Measurements from ENCODE around the gene SLC38A10.

SLC38A10 gene

DNA sequence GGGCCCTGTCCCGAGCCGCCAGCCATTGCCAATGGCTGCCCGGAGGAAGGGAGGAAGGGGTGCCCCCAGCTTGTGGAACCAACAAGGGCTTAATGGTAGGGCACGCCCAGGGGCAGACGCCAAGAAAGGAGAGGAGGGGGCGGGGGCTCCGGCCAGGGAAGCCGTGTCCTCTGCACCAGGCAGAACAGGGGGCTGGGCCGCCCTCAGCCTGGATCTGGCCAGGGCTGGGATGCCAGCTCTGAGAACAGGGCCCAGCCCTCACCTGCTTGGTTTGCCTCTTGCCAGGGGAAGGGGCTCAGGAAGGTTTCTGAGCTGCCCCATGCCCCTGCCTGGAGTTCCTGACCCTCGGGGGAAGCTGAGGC, 35.8 kb upstream of the SLC38A10 start:
- DNase-seq = no peak

GRCh38 chr17:81329927-81330883, 35.1 kb upstream of the SLC38A10 start:
- no peak for DNase-seq

GRCh38 chr17:81328978-81329926, 34.1 kb upstream of the SLC38A10 start:
- DNase-seq = no peak

DNA sequence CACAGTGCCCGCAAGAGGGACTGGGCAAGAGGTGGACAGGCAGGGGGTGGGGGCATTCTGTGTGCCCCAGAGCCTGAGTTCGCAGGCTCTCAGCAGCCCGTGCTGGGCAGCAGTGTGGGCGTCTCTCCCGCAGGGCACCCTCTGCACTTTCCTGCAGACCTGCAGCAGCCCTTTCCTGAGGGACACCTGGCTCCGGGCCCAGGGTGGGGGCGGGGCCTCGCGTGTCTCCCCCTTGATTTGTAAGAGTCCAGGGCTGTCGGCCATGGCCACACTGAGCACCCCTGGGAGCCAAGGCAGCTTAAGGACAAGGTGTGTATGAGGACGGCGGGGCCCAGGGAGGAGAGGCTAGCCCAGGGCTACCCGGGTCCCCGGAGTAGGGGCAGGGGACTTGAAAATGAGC, 33.4 kb upstream of the SLC38A10 start:
- no peak for DNase-seq

- DNase-seq = no peak
Measured at GRCh38 chr17:81325714-81326358, 30.7 kb upstream of the SLC38A10 start.

DNA sequence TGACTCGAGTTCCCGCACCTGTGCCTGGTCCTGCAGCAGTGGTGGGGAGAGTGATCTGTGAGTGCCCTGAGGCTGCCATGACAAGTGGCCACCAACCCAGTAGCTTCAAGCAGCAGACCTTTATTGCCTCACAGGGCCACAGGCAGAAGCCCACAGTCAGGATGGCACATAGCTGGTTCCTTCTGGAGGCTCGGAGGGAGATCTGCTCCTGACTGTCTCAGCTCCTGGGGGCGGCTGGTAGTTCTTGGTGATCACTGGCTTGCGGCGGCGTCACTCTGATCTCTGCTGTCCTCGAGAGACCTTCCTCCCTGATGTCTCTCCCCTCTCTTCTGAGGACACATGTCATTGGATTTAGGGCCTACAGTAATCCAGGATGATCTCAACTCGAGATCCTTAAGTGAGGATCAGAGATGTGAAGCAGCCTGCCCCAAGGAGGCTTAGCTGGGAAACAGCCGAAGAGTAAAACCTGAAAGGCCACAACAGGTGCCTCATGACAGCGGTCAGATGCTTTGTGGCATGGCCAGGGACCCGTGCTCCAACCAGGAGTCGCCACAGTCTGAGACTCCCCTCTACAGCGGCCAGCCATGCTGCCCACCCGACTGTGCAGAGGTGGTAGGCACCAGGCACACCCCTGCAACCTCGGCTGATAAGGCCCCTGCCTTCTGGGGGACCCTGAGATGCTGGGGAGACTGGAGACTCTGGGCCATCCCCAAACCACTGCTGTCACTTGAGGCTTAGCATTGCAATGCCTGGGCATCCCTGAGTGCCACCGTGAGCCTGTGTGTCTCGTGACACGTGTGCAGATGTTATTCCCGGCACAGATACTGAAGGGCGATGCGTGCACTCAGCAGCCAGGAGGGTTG, 30.0 kb upstream of the SLC38A10 start:
- DNase-seq = no peak

GRCh38 chr17:81324177-81324850, 29.2 kb upstream of the SLC38A10 start:
- DNase-seq = no peak

GRCh38 chr17:81323411-81323868, 28.3 kb upstream of the SLC38A10 start:
- no peak for DNase-seq

- no peak for DNase-seq
Measured at GRCh38 chr17:81323083-81323369, 27.9 kb upstream of the SLC38A10 start.

- DNase-seq = peak; percentile 62
Measured at GRCh38 chr17:81322271-81323082, 27.4 kb upstream of the SLC38A10 start.

DNA sequence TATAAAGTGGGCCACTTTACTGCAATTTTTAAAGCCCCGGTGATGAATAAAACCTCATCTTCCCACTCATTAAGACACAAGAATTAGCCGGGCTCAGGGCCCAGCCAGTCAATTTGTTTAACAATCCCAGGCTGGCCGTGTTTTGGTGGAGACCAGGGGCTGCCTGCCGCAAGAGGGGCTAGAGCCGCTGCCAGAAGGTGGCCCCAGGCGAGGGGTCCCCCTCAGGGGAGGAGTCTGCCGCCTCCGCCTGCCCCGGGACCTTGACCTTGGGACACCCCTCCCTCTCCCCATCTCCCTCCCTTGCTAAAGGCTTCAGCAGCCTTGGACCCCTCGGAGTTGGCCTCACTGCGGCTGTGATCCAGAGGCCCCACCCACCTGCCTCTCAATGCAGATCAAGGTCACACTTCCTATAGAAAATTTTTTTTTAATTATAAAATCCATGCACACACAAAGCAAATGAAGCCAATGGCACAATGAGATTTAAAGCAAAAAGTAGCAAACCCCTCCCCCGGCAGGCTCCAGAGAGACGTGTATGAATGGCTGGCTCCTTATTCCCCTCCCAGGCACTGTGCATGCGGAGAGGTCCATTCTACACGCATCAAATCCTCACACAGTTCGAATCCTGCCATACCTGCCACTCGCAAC, 23.0 kb upstream of the SLC38A10 start:
- no peak for DNase-seq

- no peak for DNase-seq
Measured at GRCh38 chr17:81317530-81317821, 22.4 kb upstream of the SLC38A10 start.

DNA sequence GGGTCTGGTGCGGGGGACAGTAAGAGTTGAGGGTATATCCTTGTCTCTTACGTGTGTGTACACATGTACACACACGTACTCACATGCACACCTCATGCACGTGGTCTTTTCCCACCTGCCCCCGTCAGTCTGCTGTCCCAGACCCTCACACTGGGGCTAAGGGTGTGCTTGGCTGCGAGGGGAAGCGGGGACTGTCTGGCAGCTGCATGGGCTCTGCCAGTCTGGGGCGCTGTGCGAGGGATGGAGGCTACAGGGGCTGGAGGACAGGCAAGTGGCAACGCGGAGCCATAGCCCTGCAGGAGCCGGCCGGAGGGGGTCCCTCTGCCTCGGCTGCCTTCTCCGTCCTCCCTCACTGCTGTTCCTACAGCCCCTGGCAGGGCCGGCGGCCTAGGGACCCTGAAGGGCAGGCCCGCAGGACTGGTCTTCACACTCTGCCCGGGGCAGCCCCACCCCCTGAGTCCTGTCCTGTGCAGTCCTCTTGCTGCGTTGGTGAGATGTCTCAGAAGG, 20.8 kb upstream of the SLC38A10 start:
- no peak for DNase-seq

DNA sequence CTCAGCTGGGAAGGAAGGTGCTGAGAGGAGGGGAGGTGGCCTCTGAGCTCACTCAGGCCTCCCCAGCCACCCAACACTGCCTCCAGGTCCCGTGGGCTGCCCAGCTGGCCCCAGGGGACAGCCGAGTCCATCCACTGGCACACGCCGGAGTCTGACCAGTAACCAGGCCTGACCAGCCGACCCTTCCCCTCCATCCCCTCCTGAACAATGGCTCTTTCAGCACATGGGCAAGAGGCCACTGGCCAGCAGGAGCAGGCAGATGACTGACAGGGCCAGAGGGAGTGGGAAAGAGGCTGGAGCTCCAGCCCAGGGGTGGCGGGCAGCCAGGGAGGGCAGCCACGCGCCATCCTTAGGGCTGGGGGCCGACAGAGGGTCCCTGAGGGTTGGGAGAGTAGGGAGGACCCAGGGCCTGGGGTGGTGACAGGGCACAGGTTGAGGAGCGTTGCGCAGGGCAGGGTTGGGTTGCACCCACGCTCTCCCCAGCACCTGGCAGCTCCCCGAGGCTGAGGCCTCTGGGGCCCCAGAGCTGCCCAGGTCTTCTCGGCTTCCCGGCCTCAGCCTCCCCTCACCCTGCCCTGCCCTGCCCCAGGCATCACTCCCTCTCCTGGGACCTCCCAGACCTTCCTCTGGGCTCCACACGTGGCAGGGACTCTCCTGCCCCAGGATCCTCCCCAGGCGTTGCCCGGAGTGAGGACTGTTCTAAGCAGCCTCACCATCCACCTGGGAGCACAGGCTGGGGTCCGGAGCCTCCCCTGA, 20.2 kb upstream of the SLC38A10 start:
- no peak for DNase-seq

GRCh38 chr17:81314398-81315081, 19.4 kb upstream of the SLC38A10 start:
- DNase-seq = no peak

DNA sequence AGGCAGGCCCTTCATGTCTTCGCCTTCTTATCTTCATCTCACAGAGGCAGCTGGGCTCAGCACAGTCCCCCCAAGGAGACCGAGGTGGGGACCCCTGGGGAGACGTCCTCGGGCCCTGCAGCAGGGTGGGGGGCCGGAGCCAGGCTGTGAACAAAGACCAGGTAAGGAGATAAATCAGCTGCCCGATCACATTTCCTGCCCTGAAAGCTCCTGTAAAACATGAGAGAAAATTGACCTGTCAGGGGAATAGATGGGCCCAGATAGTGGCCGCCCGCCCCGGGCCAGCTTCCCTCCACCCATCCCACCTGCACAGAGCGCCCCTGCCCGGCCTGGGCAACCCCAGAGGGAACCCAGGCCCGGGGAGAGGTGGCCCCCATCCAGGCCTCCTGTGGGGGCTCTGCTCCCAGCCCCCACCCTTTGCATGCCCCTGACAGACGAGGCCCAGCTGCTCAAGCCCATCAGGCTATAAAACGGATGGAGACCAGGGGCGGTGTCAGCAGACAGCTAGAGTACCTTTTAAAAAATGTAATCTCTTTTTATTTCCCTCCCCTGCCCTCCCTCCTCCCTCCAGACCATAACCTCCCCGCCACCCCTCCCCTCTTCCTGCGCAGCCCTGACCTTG, 18.8 kb upstream of the SLC38A10 start:
- DNase-seq = no peak

DNA sequence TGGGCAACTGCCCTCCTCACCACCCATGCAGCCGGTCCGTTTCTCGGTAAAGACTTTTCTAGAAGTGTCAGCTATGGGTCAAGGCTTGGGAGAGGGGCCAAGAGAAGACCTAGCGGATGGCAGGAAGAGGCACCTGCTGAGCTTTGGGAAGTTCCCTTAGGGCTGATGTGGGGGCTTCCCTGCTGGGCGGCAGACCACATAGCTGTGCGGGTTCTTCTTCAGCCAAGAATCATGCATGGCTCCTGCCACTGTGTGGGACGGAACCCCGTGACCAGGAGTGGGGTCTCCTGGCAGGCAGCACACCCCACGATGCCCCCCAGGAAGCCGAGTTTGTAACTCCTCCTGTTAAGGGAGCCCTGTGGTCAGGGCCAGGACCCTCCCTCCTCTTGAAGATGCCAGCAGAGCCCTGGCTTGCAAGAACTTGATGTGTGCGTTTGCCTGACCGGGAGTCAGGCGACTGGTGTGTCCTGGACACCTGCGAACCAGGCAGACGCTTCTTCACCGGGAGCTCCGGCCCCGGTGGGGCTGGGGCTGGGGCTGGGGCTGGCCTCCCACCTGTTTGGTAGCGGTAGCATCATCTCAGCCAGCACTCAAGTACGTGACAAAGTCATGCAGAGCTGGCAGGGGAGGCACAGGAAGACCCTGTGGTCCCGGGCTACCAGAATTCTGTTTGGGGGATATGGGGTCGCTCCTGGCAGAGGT, 17.7 kb upstream of the SLC38A10 start:
- no peak for DNase-seq

DNA sequence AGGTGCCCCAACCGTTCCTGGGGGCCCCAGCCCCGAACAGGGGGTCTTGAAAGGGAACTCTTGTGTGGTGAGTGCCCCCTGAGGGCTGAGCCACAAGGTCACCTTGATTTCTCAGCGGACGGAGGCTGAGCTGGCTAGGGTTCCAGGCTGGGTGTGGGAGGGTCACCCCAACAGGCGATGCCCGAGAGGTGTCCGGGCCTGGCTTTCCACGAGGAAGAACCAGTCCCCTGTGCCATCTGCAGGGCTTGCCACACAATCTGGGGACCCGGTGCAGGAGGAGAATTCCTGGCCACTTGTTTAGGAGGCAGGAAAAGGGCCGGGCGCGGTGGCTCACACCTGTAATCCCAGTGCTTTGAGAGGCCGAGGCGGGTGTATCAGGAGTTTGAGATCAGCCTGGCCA, 16.8 kb upstream of the SLC38A10 start:
- DNase-seq = no peak

Measured in stimulated activated CD4-positive, alpha-beta T cell treated with anti-CD3 and anti-CD28 coated beads, Interleukin-1b, Interleukin-23, amount 100 ng/mL, for 48 hours (primary cell).